Fibroblast of the aortic adventitia (primary cell): Measurements from ENCODE around the gene TTLL12. TPM values are rescaled to one million over a fixed set of nuclear protein-coding genes. Genes with fewer than 3 reads are reported as not detected.
A peak's percentile ranks its signal among the peaks of the same experiment; 100 is the strongest.

Experiments used
- DNase-seq: peaks from one replicate; pipeline ENCODE4 v3.0.0-alpha.2; 2010; ENCODE audit warnings: low read depth
- H3K4me3 ChIP-seq: 2 replicates; pipeline ENCODE4 v1.5.1; 2011; ENCODE audit warnings: low read depth, mild to moderate bottlenecking, control low read depth, low read length, moderate library complexity
- total RNA-seq: library from RNA; depleted of rRNA; stranded (reverse); fragments of >200 nt; gene quantifications from 2 replicates; pipeline ENCODE4 v1.2.3, GENCODE V29; 2012; ENCODE audit warnings: low replicate concordance
- TF ChIP-seq, protein P1 (sequence below): IDR thresholded peaks from 2 replicates; pipeline ENCODE4 v1.5.1; 2011; ENCODE audit warnings: mild to moderate bottlenecking, low read length, control low read depth, inconsistent platforms; ENCODE audit not compliant: insufficient read depth

TTLL12 gene
- total RNA-seq, 1 donor = 40.5 TPM

DNA sequence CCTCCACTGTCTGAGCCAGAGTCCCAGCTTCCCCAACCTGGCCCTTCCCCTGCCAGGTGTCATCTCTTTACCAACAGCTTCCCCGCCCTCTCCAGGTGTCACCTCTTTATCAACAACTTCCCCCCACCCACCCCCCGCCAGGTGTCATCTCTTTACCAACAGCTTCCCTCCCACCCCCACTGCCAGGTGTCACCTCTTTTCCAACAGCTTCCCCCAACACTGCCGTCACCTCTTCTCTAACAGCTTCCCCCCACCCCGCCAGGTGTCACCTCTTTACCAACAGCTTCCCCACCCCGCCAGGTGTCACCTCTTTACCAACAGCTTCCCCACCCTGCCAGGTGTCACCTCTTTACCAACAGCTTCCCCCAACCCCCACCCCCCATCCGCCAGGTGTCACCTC lies 29.8 kb upstream of the TTLL12 start:
- TF ChIP-seq, protein P1, sequence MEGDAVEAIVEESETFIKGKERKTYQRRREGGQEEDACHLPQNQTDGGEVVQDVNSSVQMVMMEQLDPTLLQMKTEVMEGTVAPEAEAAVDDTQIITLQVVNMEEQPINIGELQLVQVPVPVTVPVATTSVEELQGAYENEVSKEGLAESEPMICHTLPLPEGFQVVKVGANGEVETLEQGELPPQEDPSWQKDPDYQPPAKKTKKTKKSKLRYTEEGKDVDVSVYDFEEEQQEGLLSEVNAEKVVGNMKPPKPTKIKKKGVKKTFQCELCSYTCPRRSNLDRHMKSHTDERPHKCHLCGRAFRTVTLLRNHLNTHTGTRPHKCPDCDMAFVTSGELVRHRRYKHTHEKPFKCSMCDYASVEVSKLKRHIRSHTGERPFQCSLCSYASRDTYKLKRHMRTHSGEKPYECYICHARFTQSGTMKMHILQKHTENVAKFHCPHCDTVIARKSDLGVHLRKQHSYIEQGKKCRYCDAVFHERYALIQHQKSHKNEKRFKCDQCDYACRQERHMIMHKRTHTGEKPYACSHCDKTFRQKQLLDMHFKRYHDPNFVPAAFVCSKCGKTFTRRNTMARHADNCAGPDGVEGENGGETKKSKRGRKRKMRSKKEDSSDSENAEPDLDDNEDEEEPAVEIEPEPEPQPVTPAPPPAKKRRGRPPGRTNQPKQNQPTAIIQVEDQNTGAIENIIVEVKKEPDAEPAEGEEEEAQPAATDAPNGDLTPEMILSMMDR = no peak

DNA sequence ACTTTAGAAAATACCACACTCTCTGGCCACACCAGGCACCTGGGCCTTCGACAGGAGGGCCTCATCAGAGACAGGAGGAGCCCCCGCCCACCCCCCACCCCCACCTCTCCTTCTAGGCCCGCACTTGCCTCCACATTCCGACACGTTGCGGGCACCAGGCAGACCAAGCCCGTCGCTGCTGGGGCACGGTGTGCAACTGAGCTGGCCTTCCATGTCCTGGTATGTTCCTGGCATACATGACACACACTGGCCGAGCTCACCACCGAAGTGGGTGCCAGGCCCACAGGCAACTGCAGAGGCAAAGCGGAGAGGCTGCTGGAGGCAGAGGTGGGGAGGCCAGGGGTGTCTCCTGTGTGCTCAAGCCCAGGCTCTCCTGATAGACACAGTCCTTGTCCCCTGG lies 27.0 kb upstream of the TTLL12 start:
- H3K4me3 ChIP-seq = no peak overlapping the region
- no peak for DNase-seq
- TF ChIP-seq, protein P1 = no peak

More for the DNA sequence above, 29.8 kb upstream of the TTLL12 start:
- H3K4me3 ChIP-seq = no peak overlapping the region
- DNase-seq = no peak

DNA sequence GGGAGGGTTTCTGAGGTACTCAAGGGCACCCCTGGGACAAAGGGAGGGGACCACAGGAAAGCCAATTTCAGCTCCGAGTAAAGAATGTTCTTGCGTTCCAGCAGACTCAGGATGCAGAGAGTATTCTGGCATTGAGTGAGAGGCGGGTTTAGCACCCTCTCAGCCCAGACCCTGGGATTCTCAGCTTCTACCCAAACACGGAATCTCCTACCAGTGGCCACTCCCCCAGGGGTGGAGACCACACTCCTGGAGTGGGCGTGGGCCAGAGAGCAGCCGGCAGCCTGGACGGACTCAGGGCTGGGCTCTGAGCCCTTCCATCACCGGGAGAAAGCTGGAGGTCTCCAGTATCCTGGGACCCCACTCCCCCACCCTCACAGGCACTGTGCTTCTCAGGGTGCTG lies 26.1 kb upstream of the TTLL12 start:
- no peak overlapping the region for H3K4me3 ChIP-seq
- TF ChIP-seq, protein P1 = no peak
- peak; percentile 4 for DNase-seq

DNA sequence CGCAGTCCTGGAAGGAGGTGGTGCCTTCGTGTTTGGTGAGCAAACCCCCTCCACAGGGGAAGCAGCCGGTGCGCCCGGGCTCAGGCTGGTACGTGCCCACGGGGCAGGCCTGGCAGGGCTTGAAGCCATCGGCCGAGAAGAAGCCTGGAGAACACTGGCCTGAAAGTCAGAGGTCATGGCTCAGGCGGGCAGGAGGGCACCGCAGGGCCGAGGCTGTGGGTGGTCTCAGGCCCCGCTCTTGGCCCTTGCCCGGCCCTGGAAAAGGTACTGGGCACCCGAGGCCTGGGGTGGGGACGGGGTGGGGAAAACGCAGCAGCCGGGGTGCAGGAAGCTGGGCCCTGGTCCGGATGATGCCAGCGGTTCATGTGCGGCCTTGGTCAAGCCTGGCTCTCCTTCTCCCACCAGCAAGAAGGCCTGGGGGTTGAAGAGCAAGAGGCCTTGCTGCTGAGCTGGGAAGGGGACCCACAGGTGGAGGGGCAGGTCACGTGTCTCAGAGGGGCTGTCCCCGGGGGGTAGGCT lies 25.6 kb upstream of the TTLL12 start:
- no peak overlapping the region for H3K4me3 ChIP-seq
- no peak for DNase-seq
- TF ChIP-seq, protein P1 = no peak

DNA sequence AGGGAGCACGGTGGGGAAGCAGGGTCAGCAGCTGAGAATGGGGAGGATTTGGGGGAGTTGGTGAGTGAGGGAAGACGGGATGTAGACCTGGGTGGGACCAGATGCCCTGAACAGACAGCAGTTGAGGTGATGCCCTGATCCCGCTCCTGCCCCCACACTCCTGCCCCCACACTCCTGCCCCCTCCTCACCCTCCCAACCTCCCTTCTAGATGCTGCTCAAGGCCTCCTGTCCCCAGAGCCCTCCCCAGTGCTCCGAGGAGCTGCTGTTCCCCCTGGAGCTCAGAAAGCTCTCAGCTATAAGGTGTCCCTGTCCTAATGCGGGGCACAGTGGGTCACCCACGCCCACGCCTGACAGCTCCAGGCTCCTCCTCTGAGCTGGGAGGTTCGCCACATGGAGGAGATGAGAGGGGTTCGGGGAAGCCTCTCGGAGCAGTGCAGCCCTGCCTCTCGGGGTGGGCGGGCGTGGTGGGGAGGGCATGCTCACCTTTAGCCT lies 25.1 kb upstream of the TTLL12 start:
- TF ChIP-seq, protein P1 = no peak
- no peak overlapping the region for H3K4me3 ChIP-seq
- DNase-seq = no peak

DNA sequence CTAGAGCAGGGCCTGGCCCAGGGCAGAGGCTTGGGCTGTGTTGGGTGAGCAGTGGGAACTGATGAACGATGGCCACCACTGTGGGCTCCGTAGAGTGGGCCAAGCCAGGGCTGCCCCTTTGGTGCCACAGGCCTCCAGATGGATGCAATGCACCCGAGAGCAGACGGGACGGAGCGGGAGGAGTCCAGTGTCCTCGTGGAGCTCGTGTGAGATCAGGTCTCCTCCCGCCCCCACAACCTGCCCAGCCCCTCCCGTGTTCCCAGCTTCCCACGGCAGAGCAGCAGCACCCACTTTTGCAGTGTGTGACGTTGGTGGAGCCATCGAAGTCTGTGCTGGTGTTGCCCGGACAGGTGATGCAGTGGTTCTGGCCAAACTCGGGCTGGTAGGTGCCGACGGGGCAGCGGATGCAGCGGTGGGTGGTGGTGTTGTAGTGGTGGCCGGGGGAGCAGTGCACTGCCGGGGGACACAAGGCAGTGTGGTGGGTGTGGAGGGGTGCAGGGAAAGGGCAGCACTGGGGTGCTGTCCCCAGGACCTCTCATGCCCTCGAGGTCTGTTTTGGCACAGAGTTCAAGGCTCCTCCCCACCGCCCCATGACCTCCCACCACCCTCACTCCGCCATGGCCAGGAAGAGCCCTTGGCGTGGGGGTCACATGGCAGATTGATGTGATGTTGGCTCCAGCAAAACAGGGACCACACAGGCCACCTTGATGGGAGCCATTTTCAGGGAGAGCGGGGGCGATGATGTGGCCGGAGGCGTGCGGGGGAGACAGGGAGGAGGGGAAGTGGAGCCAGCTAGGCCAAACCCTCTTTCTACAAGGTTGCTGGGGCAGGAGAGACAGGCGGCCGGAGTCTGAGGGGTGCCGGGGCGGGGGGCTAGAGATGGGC lies 23.9 kb upstream of the TTLL12 start:
- DNase-seq = no peak
- TF ChIP-seq, protein P1 = no peak

More for the DNA sequence above, 23.9 kb upstream of the TTLL12 start:
- H3K4me3 ChIP-seq = no peak overlapping the region
